NB4 (cell line): ENCODE data around the gene CKLF.

ENCODE experiments used
- TF ChIP-seq, protein P1 (sequence below): IDR thresholded peaks from one replicate; pipeline ENCODE4 v1.5.1; 2012; ENCODE audit warnings: low read depth, low read length
- TF ChIP-seq, protein P2 (sequence below): IDR thresholded peaks from 2 replicates; pipeline ENCODE4 v1.6.1; 2011; ENCODE audit warnings: low read depth, low read length

- TF ChIP-seq, protein P1, sequence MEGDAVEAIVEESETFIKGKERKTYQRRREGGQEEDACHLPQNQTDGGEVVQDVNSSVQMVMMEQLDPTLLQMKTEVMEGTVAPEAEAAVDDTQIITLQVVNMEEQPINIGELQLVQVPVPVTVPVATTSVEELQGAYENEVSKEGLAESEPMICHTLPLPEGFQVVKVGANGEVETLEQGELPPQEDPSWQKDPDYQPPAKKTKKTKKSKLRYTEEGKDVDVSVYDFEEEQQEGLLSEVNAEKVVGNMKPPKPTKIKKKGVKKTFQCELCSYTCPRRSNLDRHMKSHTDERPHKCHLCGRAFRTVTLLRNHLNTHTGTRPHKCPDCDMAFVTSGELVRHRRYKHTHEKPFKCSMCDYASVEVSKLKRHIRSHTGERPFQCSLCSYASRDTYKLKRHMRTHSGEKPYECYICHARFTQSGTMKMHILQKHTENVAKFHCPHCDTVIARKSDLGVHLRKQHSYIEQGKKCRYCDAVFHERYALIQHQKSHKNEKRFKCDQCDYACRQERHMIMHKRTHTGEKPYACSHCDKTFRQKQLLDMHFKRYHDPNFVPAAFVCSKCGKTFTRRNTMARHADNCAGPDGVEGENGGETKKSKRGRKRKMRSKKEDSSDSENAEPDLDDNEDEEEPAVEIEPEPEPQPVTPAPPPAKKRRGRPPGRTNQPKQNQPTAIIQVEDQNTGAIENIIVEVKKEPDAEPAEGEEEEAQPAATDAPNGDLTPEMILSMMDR: no peak
- TF ChIP-seq, protein P2, sequence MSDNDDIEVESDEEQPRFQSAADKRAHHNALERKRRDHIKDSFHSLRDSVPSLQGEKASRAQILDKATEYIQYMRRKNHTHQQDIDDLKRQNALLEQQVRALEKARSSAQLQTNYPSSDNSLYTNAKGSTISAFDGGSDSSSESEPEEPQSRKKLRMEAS: no peak
Observed at GRCh38 chr16:66513111-66513723, 39.2 kb upstream of the CKLF start.
